GM23248 (cell line): ENCODE data around the gene SH3RF3. TPM values are rescaled to one million over a fixed set of nuclear protein-coding genes. Genes with fewer than 3 reads are reported as not detected.

ENCODE experiments used
- DNase-seq: peaks from one replicate; pipeline ENCODE4 v3.0.0-alpha.2; 2015
- H2AFZ ChIP-seq: fragments of 200-600 bp; sonication (generic); 2 replicates; pipeline ENCODE4 v1.6.1; 2016; ENCODE audit warnings: antibody characterized with exemption
- H3F3A ChIP-seq: fragments of 200-600 bp; sonication (generic); 2 replicates; pipeline ENCODE4 v1.6.1; 2016; ENCODE audit warnings: mild to moderate bottlenecking, antibody characterized with exemption, mixed run types; ENCODE audit not compliant: insufficient read depth
- H3K27ac ChIP-seq: fragments of 200-600 bp; sonication (generic); 2 replicates; pipeline ENCODE4 v1.5.1; 2016; ENCODE audit warnings: mild to moderate bottlenecking
- H3K27me3 ChIP-seq: fragments of 200-600 bp; sonication (generic); replicated peaks from 2 replicates; pipeline ENCODE4 v1.6.1; 2016; ENCODE audit warnings: mild to moderate bottlenecking; ENCODE audit not compliant: insufficient read depth
- H3K36me3 ChIP-seq: fragments of 200-600 bp; sonication (generic); 2 replicates; pipeline ENCODE4 v1.6.1; 2016; ENCODE audit warnings: low read depth, mild to moderate bottlenecking
- H3K4me1 ChIP-seq: fragments of 200-600 bp; sonication (generic); 2 replicates; pipeline ENCODE4 v1.6.1; 2016; ENCODE audit warnings: mild to moderate bottlenecking; ENCODE audit not compliant: insufficient read depth
- H3K4me2 ChIP-seq: fragments of 200-600 bp; sonication (generic); one replicate; pipeline ENCODE4 v1.6.1; 2016; ENCODE audit warnings: mild to moderate bottlenecking; ENCODE audit not compliant: unreplicated experiment
- H3K4me3 ChIP-seq: fragments of 200-600 bp; sonication (generic); 2 replicates; pipeline ENCODE4 v1.5.1; 2016; ENCODE audit warnings: mild to moderate bottlenecking
- H3K79me2 ChIP-seq: fragments of 200-600 bp; sonication (generic); 2 replicates; pipeline ENCODE4 v1.6.1; 2016; ENCODE audit warnings: mild to moderate bottlenecking; ENCODE audit not compliant: insufficient read depth
- H3K9ac ChIP-seq: fragments of 200-600 bp; sonication (generic); 2 replicates; pipeline ENCODE4 v1.6.1; 2016; ENCODE audit warnings: mild to moderate bottlenecking
- H3K9me2 ChIP-seq: fragments of 200-600 bp; sonication (generic); 2 replicates; pipeline ENCODE4 v1.6.1; 2016; ENCODE audit warnings: mixed run types, mild to moderate bottlenecking, moderate library complexity; ENCODE audit not compliant: insufficient read depth
- H3K9me3 ChIP-seq: fragments of 200-600 bp; sonication (generic); one replicate; pipeline ENCODE4 v1.6.1; 2017; ENCODE audit warnings: low read depth
- H4K20me1 ChIP-seq: fragments of 200-600 bp; sonication (generic); 2 replicates; pipeline ENCODE4 v1.6.0; 2016; ENCODE audit not compliant: insufficient read depth
- EZH2 ChIP-seq: fragments of 200-600 bp; sonication (generic); IDR thresholded peaks from 2 replicates; pipeline ENCODE4 v1.6.1; 2018; ENCODE audit warnings: antibody characterized with exemption, mild to moderate bottlenecking; ENCODE audit not compliant: insufficient read depth, poor library complexity, severe bottlenecking
- EZH2phosphoT487 ChIP-seq: fragments of 200-600 bp; sonication (generic); IDR thresholded peaks from 2 replicates; pipeline ENCODE4 v1.6.1; 2018; ENCODE audit warnings: antibody characterized with exemption, moderate library complexity, mild to moderate bottlenecking, low read depth; ENCODE audit not compliant: insufficient read depth
- WGBS, 2 experiments: methylation state at CpG; one replicate each; pipeline ENCODE4 v1.1.6; 2015 to 2017; ENCODE audit warnings: low lambda C conversion rate in 2 of 2, low coverage in 1 of 2; ENCODE audit errors: missing lambda C conversion rate in 2 of 2; 5-methylcytosine and 5-hydroxymethylcytosine counted together
- in situ Hi-C: fragments of 300-500 bp; cut with MboI; formaldehyde crosslinking; loops from 2 replicates; pipeline ENCODE4 v1.15.0; 2020
- polyA plus RNA-seq: library from polyadenylated mRNA; unstranded; fragments of >200 nt; fragmentation: Nextera tagmentation; extraction: Ambion mirVana; gene quantifications from 2 replicates; pipeline ENCODE4 v1.2.1, GENCODE V29; 2016
- total RNA-seq: library from RNA; depleted of rRNA; stranded (reverse); fragments of >200 nt; shearing (Covaris generic); gene quantifications from 2 replicates; pipeline ENCODE4 v1.2.3, GENCODE V29; 2014

The SH3RF3 gene
- total and polyA plus RNA-seq, 2 experiments from 2014 or later: 1.5 to 5.2 TPM

DNA sequence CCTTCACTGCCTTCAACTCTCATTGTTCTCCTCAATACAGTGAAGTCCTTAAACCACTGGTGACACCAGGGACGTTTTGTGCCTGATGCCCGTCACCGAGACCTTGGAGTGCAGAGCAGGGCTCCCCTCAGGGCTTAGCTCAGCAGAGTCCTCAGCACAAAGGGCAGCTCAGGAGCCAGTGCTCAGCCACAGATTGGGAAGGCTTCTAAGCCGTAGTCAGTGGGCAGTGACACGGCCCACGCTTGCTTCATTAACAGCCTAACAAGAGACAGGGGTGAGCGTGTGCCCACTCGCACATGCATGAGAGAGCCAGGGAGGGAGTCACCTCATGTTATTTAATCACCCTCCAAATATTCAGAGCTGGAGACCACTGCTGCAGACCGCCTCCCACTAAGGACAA is 137.5 kb downstream of the SH3RF3 start:
- no peaks in the 10 kb centered on the region for H3K36me3 ChIP-seq
- no peaks in the 10 kb centered on the region for H3K9me2 ChIP-seq
- in situ Hi-C loops: no loop called here
- no peak overlapping the region for H3K4me3 ChIP-seq
- H3F3A ChIP-seq: no peaks in the 10 kb centered on the region
- DNase-seq: no peak
- H3K27ac ChIP-seq: no peak overlapping the region
- no peak overlapping the region for H2AFZ ChIP-seq
- TF ChIP-seq EZH2phosphoT487 (no peak), EZH2 (no peak)
- H3K9me3 ChIP-seq: no peaks in the 10 kb centered on the region
- H3K9ac ChIP-seq: no peak overlapping the region
- H4K20me1 ChIP-seq: no peaks in the 10 kb centered on the region
- no peak overlapping the region for H3K4me2 ChIP-seq
- WGBS, 2 experiments: 94 to 96% methylated on average over 9 of the region's 9 CpGs
- H3K79me2 ChIP-seq: peaks cover 7% of the 10 kb centered on the region; the same call in 1 of the 2 replicates
- no peaks in the 10 kb centered on the region; the same call in 1 of the 2 replicates for H3K4me1 ChIP-seq
- no peaks in the 10 kb centered on the region for H3K27me3 ChIP-seq

- Histone ChIP-seq H3K27ac (no peak overlapping the region), H3K9me3 (no peaks in the 10 kb centered on the region), H3K9ac (no peak overlapping the region), H3K4me2 (no peak overlapping the region), H3K79me2 (peaks cover 6% of the 10 kb centered on the region; the same call in 1 of the 2 replicates), H3K36me3 (no peaks in the 10 kb centered on the region), H2AFZ (no peak overlapping the region), H3K9me2 (no peaks in the 10 kb centered on the region), H3K27me3 (no peaks in the 10 kb centered on the region), H3F3A (no peaks in the 10 kb centered on the region), H3K4me1 (no peaks in the 10 kb centered on the region; the same call in 1 of the 2 replicates), H3K4me3 (no peak overlapping the region), H4K20me1 (no peaks in the 10 kb centered on the region)
- DNase-seq: no peak
- 80 to 83% methylated on average over 16 of the region's 16 CpGs for WGBS, 2 experiments
- in situ Hi-C loops: no loop called here
- TF ChIP-seq EZH2: no peak
- no peak for TF ChIP-seq EZH2phosphoT487
These were observed 138.2 kb downstream of the SH3RF3 start for GRCh38 chr2:109266998-109267854.

DNA sequence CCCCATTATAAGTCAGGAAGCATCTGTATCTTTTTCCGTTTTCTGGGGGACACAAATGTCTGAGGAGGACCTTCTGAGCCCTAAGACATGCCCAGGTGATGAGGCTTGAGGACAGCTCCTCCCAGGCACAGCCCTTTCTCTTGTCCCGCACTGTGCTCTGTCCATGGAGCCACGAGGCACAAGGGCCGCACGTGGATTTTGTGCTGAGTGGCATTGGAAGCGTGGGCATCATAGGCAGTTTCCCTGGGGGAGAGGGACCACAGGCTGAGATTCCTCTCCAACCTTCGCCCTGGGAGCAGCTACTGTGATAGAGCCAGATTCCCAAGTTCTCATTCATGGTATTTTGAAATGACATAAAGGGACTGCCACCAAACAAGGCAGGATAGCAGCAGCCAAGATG is 139.9 kb downstream of the SH3RF3 start:
- H3K36me3 ChIP-seq: no peaks in the 10 kb centered on the region
- DNase-seq: no peak
- no peaks in the 10 kb centered on the region for H3F3A ChIP-seq
- H3K4me2 ChIP-seq: no peak overlapping the region
- H3K9me3 ChIP-seq: no peaks in the 10 kb centered on the region
- 90 to 91% methylated on average over 7 of the region's 7 CpGs for WGBS, 2 experiments
- TF ChIP-seq EZH2 (no peak), EZH2phosphoT487 (no peak)
- no peaks in the 10 kb centered on the region for H4K20me1 ChIP-seq
- H3K9me2 ChIP-seq: no peaks in the 10 kb centered on the region
- H3K27me3 ChIP-seq: no peaks in the 10 kb centered on the region
- in situ Hi-C loops: no loop called here
- peaks cover under 1% of the 10 kb centered on the region; the same call in 1 of the 2 replicates for H3K79me2 ChIP-seq
- H3K4me3 ChIP-seq: no peak overlapping the region
- H2AFZ ChIP-seq: no peak overlapping the region
- H3K9ac ChIP-seq: no peak overlapping the region
- no peak overlapping the region for H3K27ac ChIP-seq
- H3K4me1 ChIP-seq: no peaks in the 10 kb centered on the region; the same call in 1 of the 2 replicates

- Histone ChIP-seq H4K20me1 (no peaks in the 10 kb centered on the region), H3K27me3 (no peaks in the 10 kb centered on the region), H3F3A (no peaks in the 10 kb centered on the region), H3K9me2 (no peaks in the 10 kb centered on the region), H3K4me3 (no peak overlapping the region), H3K4me2 (no peak overlapping the region), H3K9ac (no peak overlapping the region), H3K9me3 (no peaks in the 10 kb centered on the region), H2AFZ (no peak overlapping the region), H3K79me2 (peaks cover 9% of the 10 kb centered on the region; the same call in 1 of the 2 replicates), H3K36me3 (no peaks in the 10 kb centered on the region), H3K27ac (no peak overlapping the region), H3K4me1 (no peaks in the 10 kb centered on the region; the same call in 1 of the 2 replicates)
- no peak for DNase-seq
- in situ Hi-C loops: no loop called here
- TF ChIP-seq EZH2: no peak
- no peak for TF ChIP-seq EZH2phosphoT487
- 81 to 91% methylated on average over 10 to 11 of the region's 11 CpGs for WGBS, 2 experiments
These were observed 140.9 kb downstream of the SH3RF3 start for GRCh38 chr2:109269706-109270504.
